CD4-positive, alpha-beta memory T cell (primary cell): ENCODE results near the gene CEP152. TPM values are rescaled to one million over a fixed set of nuclear protein-coding genes. Genes with fewer than 3 reads are reported as not detected.

Source experiments
- CTCF ChIA-PET: fragments of 350-600 bp; sonication (Branson Sonifier 250); formaldehyde crosslinking; loops from one replicate; lab custom pipeline; 2021; ENCODE audit warnings: inconsistent platforms; ENCODE audit not compliant: partially characterized antibody; lab: Charles Lee
- POLR2A ChIA-PET: fragments of 350-600 bp; sonication (Branson Sonifier 250); formaldehyde crosslinking; loops from one replicate; lab custom pipeline; 2021; ENCODE audit not compliant: partially characterized antibody; lab: Charles Lee
- DNase-seq, 5 donors: peaks; one replicate each; pipeline versions ENCODE4 v3.0.0 to v3.0.0-alpha.2; 2020 to 2022; ENCODE audit warnings: mixed read lengths in 1 of 5
- H3K27ac ChIP-seq: one replicate; pipeline ENCODE4 v1.7.0; 2013; ENCODE audit warnings: low read depth, low read length
- H3K27me3 ChIP-seq: 2 replicates; pipeline ENCODE4 v1.7.0; 2013; ENCODE audit warnings: mild to moderate bottlenecking, low read length, moderate library complexity; ENCODE audit not compliant: insufficient read depth
- H3K36me3 ChIP-seq: 2 replicates; pipeline ENCODE4 v1.7.0; 2013; ENCODE audit warnings: mild to moderate bottlenecking, low read length, moderate library complexity; ENCODE audit not compliant: insufficient read depth
- H3K4me1 ChIP-seq: 2 replicates; pipeline ENCODE4 v1.7.0; 2013; ENCODE audit warnings: mild to moderate bottlenecking, low read length, moderate library complexity; ENCODE audit not compliant: insufficient read depth
- H3K4me3 ChIP-seq, 2 donors: one replicate each; pipeline ENCODE4 v1.7.0; 2013; ENCODE audit warnings: low read length in 2 of 2, mild to moderate bottlenecking in 1 of 2
- H3K9me3 ChIP-seq, 2 donors: one replicate each; pipeline ENCODE4 v1.7.0; 2013; ENCODE audit warnings: low read length in 2 of 2, control low read depth in 1 of 2; ENCODE audit not compliant: control insufficient read depth in 1 of 2
- H3K27ac Mint-ChIP-seq, 7 donors: one replicate each; pipeline ENCODE4 v1.8.0; 2020 to 2021; ENCODE audit warnings: mixed read lengths in 7 of 7, mild to moderate bottlenecking in 6 of 7, inconsistent platforms in 3 of 7, moderate library complexity in 3 of 7
- H3K27me3 Mint-ChIP-seq, 2 donors: one replicate each; pipeline ENCODE4 v1.8.0; 2020 to 2021; ENCODE audit warnings: mixed read lengths in 2 of 2
- H3K36me3 Mint-ChIP-seq, 2 donors: one replicate each; pipeline ENCODE4 v1.8.0; 2020 to 2021; ENCODE audit warnings: mixed read lengths in 2 of 2, inconsistent platforms in 1 of 2, mild to moderate bottlenecking in 1 of 2
- H3K4me1 Mint-ChIP-seq, 4 donors: one replicate each; pipeline ENCODE4 v1.8.0; 2020 to 2021; ENCODE audit warnings: mixed read lengths in 4 of 4, mild to moderate bottlenecking in 1 of 4
- H3K4me3 Mint-ChIP-seq, 8 donors: one replicate each; pipeline ENCODE4 v1.8.0; 2020 to 2021; ENCODE audit warnings: mixed read lengths in 8 of 8, mild to moderate bottlenecking in 7 of 8, moderate library complexity in 6 of 8, inconsistent platforms in 3 of 8
- H3K9me3 Mint-ChIP-seq, 8 donors: one replicate each; pipeline ENCODE4 v1.8.0; 2020 to 2021; ENCODE audit warnings: mixed read lengths in 8 of 8, mild to moderate bottlenecking in 5 of 8, inconsistent platforms in 3 of 8, moderate library complexity in 1 of 8
- intact Hi-C: fragments of 100-400 bp; cut with micrococcal nuclease; formaldehyde crosslinking; loops from one replicate; pipeline ENCODE4 v1.15.1; 2023
- polyA plus RNA-seq, 2 donors: library from polyadenylated mRNA; unstranded; fragments of 300-500 nt; fragmentation: Illumina TruSeq; gene quantifications; one replicate each; pipeline ENCODE4 v1.2.3, GENCODE V29; 2021
- total RNA-seq, 2 experiments: library from RNA; stranded (reverse); gene quantifications; one replicate each; pipeline ENCODE4 v1.2.3, GENCODE V29; 2021

Gene CEP152
- total and polyA plus RNA-seq, 4 experiments from 2014 or later, result 3.0 to 15.3 (median 11.3) TPM

DNA sequence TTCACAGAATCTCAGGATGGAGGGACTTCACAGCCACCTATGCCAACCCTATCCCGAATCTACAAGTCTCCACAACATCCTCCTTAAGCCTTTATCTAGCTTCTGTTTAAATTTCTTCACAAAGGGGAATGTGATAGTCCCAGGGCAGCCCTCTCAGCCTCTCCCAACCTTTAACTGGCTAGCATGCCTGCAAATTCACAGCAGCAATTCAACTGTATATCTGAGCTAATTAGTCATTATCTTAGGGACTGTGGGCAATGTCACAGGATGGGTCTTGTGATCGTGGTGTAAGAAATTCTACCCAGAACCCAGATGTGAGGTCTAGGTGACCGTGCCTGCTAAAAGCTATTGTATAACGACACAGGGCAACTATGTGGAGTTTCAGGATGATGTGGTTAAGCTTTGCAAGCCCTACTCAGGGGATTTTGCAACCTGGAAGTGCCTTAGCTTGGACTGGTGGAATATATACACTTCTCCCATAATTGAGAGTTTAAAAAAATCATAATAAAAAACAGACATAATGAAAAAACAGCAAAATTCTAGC lies 99.8 kb downstream of the CEP152 start:
- Mint-ChIP-seq H3K4me3 (no peak overlapping the region), H3K27ac (no peak overlapping the region), H3K36me3 (peaks cover 5 to 20% of the 10 kb centered on the region in 2 donors), H3K4me1 (no peaks in the 10 kb centered on the region), H3K9me3 (peaks cover 4 to 37% (median 26%) of the 10 kb centered on the region in 8 donors), H3K27me3 (no peaks in the 10 kb centered on the region)
- Histone ChIP-seq H3K4me1 (no peaks in the 10 kb centered on the region), H3K36me3 (no peaks in the 10 kb centered on the region), H3K4me3 (no peak overlapping the region), H3K9me3 (no peaks in the 10 kb centered on the region), H3K27me3 (no peaks in the 10 kb centered on the region), H3K27ac (no peak overlapping the region)
- DNase-seq, result no peak
- intact Hi-C loops, result no loop called here
- ChIA-PET CTCF (interaction anchor here (0.5 kb wide), 1 partner anchor 705 kb away, joined by 4 read pairs; no protein-coding TSS in a partner anchor), POLR2A (no interaction called here)

DNA sequence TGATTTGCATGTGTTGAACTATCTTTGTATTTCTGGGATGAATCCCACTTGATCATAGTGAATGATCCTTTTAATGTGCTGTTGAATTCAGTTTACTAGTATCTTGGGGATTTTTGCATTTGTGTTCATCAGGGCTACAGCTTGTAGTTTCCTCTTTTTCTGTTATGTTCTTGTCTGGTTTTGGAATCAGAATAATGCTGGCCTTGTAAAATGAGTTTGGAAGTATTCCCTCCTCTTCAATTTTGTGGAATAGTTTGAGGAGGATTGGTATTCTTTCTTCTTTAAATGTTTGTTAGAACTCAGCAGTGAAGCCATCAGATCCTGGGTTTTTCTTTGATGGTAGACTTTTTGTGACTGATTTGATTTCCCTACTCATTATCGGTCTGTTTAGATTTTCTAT lies 102.2 kb downstream of the CEP152 start:
- ChIA-PET CTCF (no interaction called here), POLR2A (no interaction called here)
- no peak overlapping the region for H3K4me3 ChIP-seq
- H3K27ac Mint-ChIP-seq, result no peak overlapping the region
- intact Hi-C loops, result no loop called here
- no peaks in the 10 kb centered on the region for H3K9me3 ChIP-seq
- no peaks in the 10 kb centered on the region for H3K27me3 Mint-ChIP-seq
- no peaks in the 10 kb centered on the region for H3K4me1 Mint-ChIP-seq
- no peaks in the 10 kb centered on the region for H3K27me3 ChIP-seq
- no peak overlapping the region for H3K4me3 Mint-ChIP-seq
- H3K36me3 Mint-ChIP-seq, result peaks cover 0 to 9% of the 10 kb centered on the region in 2 donors
- H3K36me3 ChIP-seq, result no peaks in the 10 kb centered on the region
- no peak for DNase-seq
- H3K9me3 Mint-ChIP-seq, result peaks cover 4 to 49% (median 34%) of the 10 kb centered on the region in 8 donors
- no peaks in the 10 kb centered on the region for H3K4me1 ChIP-seq
- H3K27ac ChIP-seq, result no peak overlapping the region

DNA sequence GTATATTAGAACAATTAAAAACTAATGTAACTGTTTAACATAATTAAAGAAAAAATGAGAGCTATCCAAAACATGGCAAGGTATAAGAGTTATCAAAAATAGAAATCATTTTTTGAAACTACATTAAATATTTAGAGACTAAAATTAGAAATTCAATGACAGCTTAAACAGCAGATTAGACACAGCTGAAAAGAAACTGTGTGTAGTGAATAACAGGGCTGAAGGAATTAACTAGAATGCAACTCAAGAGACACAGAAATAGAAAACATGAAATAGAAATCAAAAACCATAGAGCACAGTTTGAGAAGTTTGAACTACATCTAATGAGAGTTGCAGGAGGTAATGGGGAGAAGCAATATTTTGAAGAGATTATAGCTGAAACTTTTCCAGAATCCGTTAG lies 105.5 kb downstream of the CEP152 start:
- Mint-ChIP-seq H3K9me3 (peaks cover 3 to 45% (median 28%) of the 10 kb centered on the region in 8 donors), H3K4me1 (no peaks in the 10 kb centered on the region), H3K27me3 (no peaks in the 10 kb centered on the region), H3K36me3 (peaks cover 0 to 3% of the 10 kb centered on the region in 2 donors), H3K27ac (no peak overlapping the region), H3K4me3 (no peak overlapping the region)
- Histone ChIP-seq H3K4me1 (no peaks in the 10 kb centered on the region), H3K4me3 (no peak overlapping the region), H3K27me3 (no peaks in the 10 kb centered on the region), H3K9me3 (no peaks in the 10 kb centered on the region), H3K27ac (no peak overlapping the region), H3K36me3 (no peaks in the 10 kb centered on the region)
- DNase-seq, result no peak
- CTCF ChIA-PET, result no interaction called here
- POLR2A ChIA-PET, result no interaction called here
- intact Hi-C loops, result no loop called here

DNA sequence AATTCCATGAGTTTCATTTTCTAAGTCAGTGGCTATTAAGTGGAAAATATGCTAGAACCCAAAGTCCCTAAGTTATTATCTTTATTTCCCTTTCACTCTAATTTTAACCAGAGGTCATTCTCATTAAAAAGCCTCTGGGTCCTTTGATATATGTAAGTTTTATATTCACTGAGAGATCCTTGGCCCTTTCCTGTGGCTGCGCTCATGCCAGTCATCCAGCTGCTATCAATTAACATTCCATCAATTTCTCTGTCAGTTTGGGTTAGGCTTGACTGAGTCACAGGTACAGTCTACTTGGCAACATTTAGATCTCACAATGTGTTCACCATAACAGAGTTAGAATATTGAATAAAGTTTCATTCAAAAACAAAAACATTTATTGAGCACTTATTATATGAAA lies 107.3 kb downstream of the CEP152 start:
- H3K36me3 ChIP-seq, result no peaks in the 10 kb centered on the region
- intact Hi-C loops, result no loop called here
- Mint-ChIP-seq H3K4me1 (no peaks in the 10 kb centered on the region), H3K27ac (no peak overlapping the region), H3K4me3 (no peak overlapping the region), H3K9me3 (peaks cover 0 to 40% (median 21%) of the 10 kb centered on the region in 8 donors), H3K36me3 (no peaks in the 10 kb centered on the region), H3K27me3 (no peaks in the 10 kb centered on the region)
- ChIA-PET CTCF (no interaction called here), POLR2A (no interaction called here)
- H3K27ac ChIP-seq, result no peak overlapping the region
- H3K4me1 ChIP-seq, result no peaks in the 10 kb centered on the region
- no peaks in the 10 kb centered on the region for H3K9me3 ChIP-seq
- H3K27me3 ChIP-seq, result no peaks in the 10 kb centered on the region
- H3K4me3 ChIP-seq, result no peak overlapping the region
- no peak for DNase-seq

DNA sequence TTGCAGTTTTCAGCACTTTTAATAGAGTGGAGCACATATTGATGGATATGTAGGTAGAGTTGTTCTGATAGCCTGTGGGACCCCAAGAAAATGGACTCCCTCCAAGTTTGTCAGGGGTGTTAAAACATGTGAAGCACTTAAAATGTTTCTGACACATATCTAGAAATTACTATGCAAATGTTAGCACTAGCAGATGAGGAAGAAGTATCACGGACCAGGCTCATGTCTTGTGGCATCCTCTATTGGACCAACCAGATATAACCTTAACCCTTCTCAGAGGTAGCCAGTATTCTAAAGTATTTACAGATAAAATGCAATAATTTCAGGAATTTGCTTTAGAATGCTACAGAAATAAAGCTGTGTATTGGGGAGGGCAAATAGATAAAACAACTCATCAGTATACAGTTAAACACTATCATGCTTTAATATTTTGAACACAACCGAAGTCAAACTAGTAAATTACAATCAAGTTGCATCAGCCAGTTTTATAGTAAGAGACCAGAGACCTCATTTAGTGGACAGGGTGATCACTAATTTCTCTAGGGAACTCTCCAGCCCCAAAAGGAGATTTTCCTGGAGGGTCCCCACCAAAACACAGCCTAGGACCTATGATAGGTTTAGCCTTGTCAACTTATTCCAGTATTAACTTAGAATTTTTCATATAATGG lies 108.2 kb downstream of the CEP152 start:
- Mint-ChIP-seq H3K27ac (no peak overlapping the region), H3K4me3 (no peak overlapping the region), H3K9me3 (peaks cover 0 to 32% (median 16%) of the 10 kb centered on the region in 8 donors), H3K4me1 (no peaks in the 10 kb centered on the region), H3K36me3 (no peaks in the 10 kb centered on the region), H3K27me3 (no peaks in the 10 kb centered on the region)
- ChIA-PET CTCF (no interaction called here), POLR2A (no interaction called here)
- no peaks in the 10 kb centered on the region for H3K4me1 ChIP-seq
- no peaks in the 10 kb centered on the region for H3K9me3 ChIP-seq
- no peak for DNase-seq
- H3K36me3 ChIP-seq, result no peaks in the 10 kb centered on the region
- H3K4me3 ChIP-seq, result no peak overlapping the region
- intact Hi-C loops, result no loop called here
- H3K27ac ChIP-seq, result no peak overlapping the region
- no peaks in the 10 kb centered on the region for H3K27me3 ChIP-seq

DNA sequence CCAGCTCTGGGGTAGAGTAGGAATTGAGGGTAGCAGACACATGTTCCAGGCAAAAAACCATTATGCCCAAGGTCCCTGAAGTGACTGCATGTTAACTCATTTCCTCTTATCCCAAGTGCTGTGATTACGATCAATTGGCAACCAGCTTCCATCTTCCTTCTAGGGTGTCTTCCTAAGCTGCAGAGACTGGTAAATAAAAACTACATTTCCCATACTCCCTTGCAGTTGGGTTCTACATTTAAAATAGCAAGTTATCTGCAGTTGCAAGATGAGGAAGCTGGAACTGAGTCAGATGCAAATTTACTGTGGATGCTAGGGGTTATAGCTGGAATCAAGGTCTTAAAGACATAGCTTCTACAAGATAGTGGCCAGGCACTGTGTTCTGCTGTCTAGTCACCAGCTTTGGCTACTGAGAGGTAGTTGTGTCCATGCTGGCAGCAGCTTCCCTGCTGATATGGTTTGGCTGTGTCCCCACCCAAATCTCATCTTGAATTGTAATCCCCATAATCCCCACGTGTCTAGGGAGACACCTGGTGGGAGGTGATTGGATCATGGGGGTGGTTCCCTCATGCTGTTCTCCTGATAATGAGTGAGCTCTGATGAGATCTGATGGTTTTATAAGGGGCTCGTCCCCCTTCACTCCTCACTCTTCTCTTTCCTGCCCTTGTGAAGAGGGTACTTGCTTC lies 114.1 kb downstream of the CEP152 start:
- intact Hi-C loops, result no loop called here
- no peak overlapping the region for H3K27ac Mint-ChIP-seq
- POLR2A ChIA-PET, result no interaction called here
- CTCF ChIA-PET, result no interaction called here
- peaks cover 0 to 3% (median 0%) of the 10 kb centered on the region in 8 donors for H3K9me3 Mint-ChIP-seq
- no peak for DNase-seq
- H3K27me3 Mint-ChIP-seq, result no peaks in the 10 kb centered on the region
- Histone ChIP-seq H3K4me1 (no peaks in the 10 kb centered on the region), H3K9me3 (no peaks in the 10 kb centered on the region), H3K4me3 (no peak overlapping the region), H3K27ac (no peak overlapping the region), H3K27me3 (no peaks in the 10 kb centered on the region), H3K36me3 (no peaks in the 10 kb centered on the region)
- no peaks in the 10 kb centered on the region for H3K4me1 Mint-ChIP-seq
- no peak overlapping the region for H3K4me3 Mint-ChIP-seq
- H3K36me3 Mint-ChIP-seq, result no peaks in the 10 kb centered on the region

DNA sequence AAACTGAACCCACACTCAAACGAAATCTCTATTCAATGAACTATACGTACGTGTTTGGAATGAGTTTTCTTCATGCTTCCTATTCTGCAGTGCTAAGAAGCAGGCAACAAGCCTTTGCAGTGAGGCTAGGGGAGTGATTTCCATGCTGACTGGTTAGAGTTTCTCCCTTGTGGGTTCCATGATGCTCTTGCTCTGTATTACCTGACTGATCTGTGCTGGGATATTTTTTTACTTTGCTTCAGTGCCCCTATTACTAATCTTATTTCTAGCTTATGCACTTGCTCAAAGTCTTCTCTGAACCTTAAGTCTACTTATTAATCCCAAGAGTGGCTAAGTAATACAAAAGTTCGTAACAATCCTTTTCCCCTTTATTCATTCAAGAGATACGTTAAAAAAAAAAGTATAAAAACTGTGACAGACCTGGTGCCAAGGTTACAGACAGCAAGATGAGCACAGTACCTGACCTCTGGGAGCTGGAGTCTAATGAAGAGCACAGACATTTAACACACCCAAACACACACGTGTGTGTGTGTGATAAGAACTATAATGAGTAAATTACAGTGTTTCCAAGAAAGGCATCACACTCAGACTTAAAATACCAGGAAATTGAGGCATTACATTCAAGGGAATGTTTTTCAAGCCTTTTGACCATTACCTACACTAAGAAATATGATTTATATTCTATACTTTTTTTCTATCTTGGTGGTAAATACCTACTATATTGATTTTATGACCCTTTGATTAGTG lies 114.9 kb downstream of the CEP152 start:
- Histone ChIP-seq H3K4me1 (no peaks in the 10 kb centered on the region), H3K9me3 (no peaks in the 10 kb centered on the region), H3K4me3 (no peak overlapping the region), H3K27ac (no peak overlapping the region), H3K36me3 (no peaks in the 10 kb centered on the region), H3K27me3 (no peaks in the 10 kb centered on the region)
- no peak for DNase-seq
- peaks cover 0 to 3% (median 0%) of the 10 kb centered on the region in 8 donors for H3K9me3 Mint-ChIP-seq
- H3K4me1 Mint-ChIP-seq, result no peaks in the 10 kb centered on the region
- no peak overlapping the region for H3K27ac Mint-ChIP-seq
- no peaks in the 10 kb centered on the region for H3K36me3 Mint-ChIP-seq
- H3K27me3 Mint-ChIP-seq, result no peaks in the 10 kb centered on the region
- POLR2A ChIA-PET, result no interaction called here
- H3K4me3 Mint-ChIP-seq, result no peak overlapping the region
- CTCF ChIA-PET, result no interaction called here
- intact Hi-C loops, result no loop called here
